Activated CD8-positive, alpha-beta T cell treated with anti-CD3 and anti-CD28 coated beads for 36 hours (primary cell): ENCODE data around the gene USP49. TPM values are rescaled to one million over a fixed set of nuclear protein-coding genes. Genes with fewer than 3 reads are reported as not detected.

Experiments used
- ATAC-seq: fragments of 200-7000 bp; cut with Tn5 transposase; one replicate; pipeline ENCODE4 v1.10.0; 2021; ENCODE audit warnings: mild to moderate bottlenecking, moderate library complexity
- CTCF ChIA-PET: fragments of 350-600 bp; sonication (Branson Sonifier 250); formaldehyde crosslinking; loops from one replicate; lab custom pipeline; 2021; ENCODE audit warnings: antibody characterized with exemption; lab: Charles Lee
- POLR2A ChIA-PET: fragments of 350-600 bp; sonication (Branson Sonifier 250); formaldehyde crosslinking; loops from one replicate; lab custom pipeline; 2021; ENCODE audit warnings: antibody characterized with exemption; lab: Charles Lee
- DNase-seq: peaks from one replicate; pipeline ENCODE4 v3.0.0-alpha.2; 2020
- H3K27ac Mint-ChIP-seq: one replicate; pipeline ENCODE4 v1.8.0; 2021; ENCODE audit warnings: mild to moderate bottlenecking, mixed read lengths
- H3K27me3 Mint-ChIP-seq: one replicate; pipeline ENCODE4 v1.8.0; 2021; ENCODE audit warnings: mixed read lengths
- H3K36me3 Mint-ChIP-seq: one replicate; pipeline ENCODE4 v1.8.0; 2021; ENCODE audit warnings: low read depth, mixed read lengths
- H3K4me1 Mint-ChIP-seq: one replicate; pipeline ENCODE4 v1.8.0; 2021; ENCODE audit warnings: low read depth, mixed read lengths
- H3K4me3 Mint-ChIP-seq: one replicate; pipeline ENCODE4 v1.8.0; 2021; ENCODE audit warnings: mild to moderate bottlenecking, moderate library complexity, mixed read lengths
- H3K9me3 Mint-ChIP-seq: one replicate; pipeline ENCODE4 v1.8.0; 2021; ENCODE audit warnings: mixed read lengths
- intact Hi-C: fragments of 100-400 bp; cut with micrococcal nuclease; formaldehyde crosslinking; loops from one replicate; pipeline ENCODE4 v1.10.0; 2022
- total RNA-seq, 2 experiments: library from RNA; stranded (reverse); gene quantifications; one replicate each; pipeline ENCODE4 v1.2.3, GENCODE V29; 2021
- TF ChIP-seq, protein P1 (sequence below): fragments of 200-600 bp; IDR thresholded peaks from one replicate; pipeline ENCODE4 v1.8.0; 2022; ENCODE audit warnings: antibody characterized with exemption, mild to moderate bottlenecking

USP49 gene
- total RNA-seq, 2 experiments from 2014 or later = 5.7 to 5.9 TPM

DNA sequence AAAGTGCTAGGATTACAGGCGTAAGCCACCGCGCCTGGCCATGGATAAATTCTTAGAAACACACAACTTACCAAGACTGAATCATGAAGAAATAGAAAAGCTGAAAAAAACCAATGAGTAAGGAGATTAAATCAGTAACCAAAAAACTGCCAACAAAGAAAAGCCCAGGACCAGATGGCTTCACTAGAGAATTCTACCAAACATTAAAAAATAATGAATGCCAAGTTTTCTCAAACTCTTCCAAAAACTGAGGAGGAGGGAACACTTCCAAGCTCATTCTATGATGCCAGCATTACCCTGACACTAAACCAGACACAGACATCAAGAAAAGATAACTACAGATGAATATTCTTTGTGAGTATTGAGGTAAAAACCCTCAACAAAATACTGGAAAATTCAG, 44.3 kb downstream of the USP49 start:
- POLR2A ChIA-PET = interaction anchor here (0.6 kb wide), 1 partner anchor 1710 kb away, joined by 3 read pairs; no protein-coding TSS in a partner anchor

DNA sequence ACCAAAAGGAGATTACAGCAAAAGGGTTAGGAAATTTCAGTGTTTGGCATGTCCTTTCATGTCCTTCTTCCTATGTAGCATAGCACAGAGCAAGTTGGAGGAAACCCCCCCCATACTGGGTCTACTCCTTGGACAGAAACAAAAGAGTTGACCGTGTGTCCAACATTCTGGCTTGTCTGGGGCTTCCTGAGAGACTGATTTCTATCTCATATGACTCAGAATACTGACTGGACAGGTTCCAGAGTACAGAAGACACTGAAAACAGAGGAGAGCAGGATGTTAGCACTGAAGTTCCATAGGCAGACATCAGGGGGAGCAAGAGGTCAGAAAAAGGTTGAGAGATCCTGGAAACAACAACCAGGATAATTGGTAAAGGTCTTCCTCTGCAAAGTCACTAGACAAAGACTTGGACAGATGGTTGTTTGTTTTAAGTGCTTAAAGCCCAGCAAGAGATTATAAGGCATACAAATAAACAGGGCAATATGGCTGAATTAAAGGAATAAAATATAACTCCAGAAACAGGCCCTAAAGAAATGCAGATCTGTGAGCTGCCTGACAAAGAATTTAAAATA, 48.4 kb downstream of the USP49 start:
- Mint-ChIP-seq H3K9me3 (no peaks in the 10 kb centered on the region), H3K27ac (no peak overlapping the region), H3K27me3 (no peaks in the 10 kb centered on the region), H3K4me3 (no peak overlapping the region), H3K4me1 (peaks cover 5% of the 10 kb centered on the region), H3K36me3 (peaks cover 2% of the 10 kb centered on the region)
- peak; percentile 66 for DNase-seq
- intact Hi-C loops = loop anchor here (1.0 to 5.0 kb wide), 2 partner anchors 91 to 198 kb away; no protein-coding TSS in a partner anchor
- ATAC-seq = peak; percentile 96
- POLR2A ChIA-PET = no interaction called here
- CTCF ChIA-PET = interaction anchor here (0.6 to 4.5 kb wide), 35 partner anchors 9 to 319 kb away, joined by 3 to 86 read pairs (median 4); partner anchors contain the start of genes BYSL and MED20
- TF ChIP-seq, protein P1, sequence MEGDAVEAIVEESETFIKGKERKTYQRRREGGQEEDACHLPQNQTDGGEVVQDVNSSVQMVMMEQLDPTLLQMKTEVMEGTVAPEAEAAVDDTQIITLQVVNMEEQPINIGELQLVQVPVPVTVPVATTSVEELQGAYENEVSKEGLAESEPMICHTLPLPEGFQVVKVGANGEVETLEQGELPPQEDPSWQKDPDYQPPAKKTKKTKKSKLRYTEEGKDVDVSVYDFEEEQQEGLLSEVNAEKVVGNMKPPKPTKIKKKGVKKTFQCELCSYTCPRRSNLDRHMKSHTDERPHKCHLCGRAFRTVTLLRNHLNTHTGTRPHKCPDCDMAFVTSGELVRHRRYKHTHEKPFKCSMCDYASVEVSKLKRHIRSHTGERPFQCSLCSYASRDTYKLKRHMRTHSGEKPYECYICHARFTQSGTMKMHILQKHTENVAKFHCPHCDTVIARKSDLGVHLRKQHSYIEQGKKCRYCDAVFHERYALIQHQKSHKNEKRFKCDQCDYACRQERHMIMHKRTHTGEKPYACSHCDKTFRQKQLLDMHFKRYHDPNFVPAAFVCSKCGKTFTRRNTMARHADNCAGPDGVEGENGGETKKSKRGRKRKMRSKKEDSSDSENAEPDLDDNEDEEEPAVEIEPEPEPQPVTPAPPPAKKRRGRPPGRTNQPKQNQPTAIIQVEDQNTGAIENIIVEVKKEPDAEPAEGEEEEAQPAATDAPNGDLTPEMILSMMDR = peak; percentile 89

More for the DNA sequence above, 44.3 kb downstream of the USP49 start:
- ATAC-seq = no peak
- Mint-ChIP-seq H3K27me3 (no peaks in the 10 kb centered on the region), H3K4me1 (peaks cover 5% of the 10 kb centered on the region), H3K9me3 (no peaks in the 10 kb centered on the region), H3K36me3 (peaks cover 2% of the 10 kb centered on the region), H3K4me3 (no peak overlapping the region), H3K27ac (no peak overlapping the region)
- intact Hi-C loops = no loop called here
- CTCF ChIA-PET = interaction anchor here (1.0 kb wide), 1 partner anchor 70 kb away, joined by 3 read pairs; the partner anchor contains the start of genes BYSL and MED20
- TF ChIP-seq, protein P1 = no peak
- DNase-seq = no peak

DNA sequence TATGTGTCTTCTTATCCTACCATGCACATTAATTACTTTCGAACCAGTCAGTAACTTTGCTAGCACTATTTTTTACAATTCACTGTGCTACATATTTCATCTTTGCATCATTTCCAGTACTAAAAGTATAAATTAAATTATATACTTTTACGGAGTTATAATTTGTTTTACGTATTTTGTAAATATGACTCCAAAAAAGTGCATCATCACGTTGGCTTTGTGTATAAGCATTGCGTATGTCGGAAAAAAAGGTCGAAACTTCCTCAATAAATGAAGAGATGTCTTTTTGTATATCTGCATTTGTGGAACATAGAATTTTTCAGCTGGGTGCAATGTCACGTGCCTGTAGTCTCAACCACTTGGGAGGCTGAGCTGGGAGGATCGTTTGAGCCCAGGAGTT, 52.0 kb downstream of the USP49 start:
- ATAC-seq (no peak), DNase-seq (no peak)
- CTCF ChIA-PET = interaction anchor here (1.2 to 4.4 kb wide), 4 partner anchors 12 to 261 kb away, joined by 3 to 26 read pairs (median 5); partner anchors contain the start of gene TOMM6
- Mint-ChIP-seq H3K9me3 (no peaks in the 10 kb centered on the region), H3K27ac (no peak overlapping the region), H3K4me3 (no peak overlapping the region), H3K36me3 (no peaks in the 10 kb centered on the region), H3K27me3 (no peaks in the 10 kb centered on the region), H3K4me1 (peaks cover 5% of the 10 kb centered on the region)
- intact Hi-C loops = no loop called here
- POLR2A ChIA-PET = interaction anchor here (1.4 kb wide), 1 partner anchor 202 kb away, joined by 4 read pairs; no protein-coding TSS in a partner anchor
- TF ChIP-seq, protein P1 = no peak

DNA sequence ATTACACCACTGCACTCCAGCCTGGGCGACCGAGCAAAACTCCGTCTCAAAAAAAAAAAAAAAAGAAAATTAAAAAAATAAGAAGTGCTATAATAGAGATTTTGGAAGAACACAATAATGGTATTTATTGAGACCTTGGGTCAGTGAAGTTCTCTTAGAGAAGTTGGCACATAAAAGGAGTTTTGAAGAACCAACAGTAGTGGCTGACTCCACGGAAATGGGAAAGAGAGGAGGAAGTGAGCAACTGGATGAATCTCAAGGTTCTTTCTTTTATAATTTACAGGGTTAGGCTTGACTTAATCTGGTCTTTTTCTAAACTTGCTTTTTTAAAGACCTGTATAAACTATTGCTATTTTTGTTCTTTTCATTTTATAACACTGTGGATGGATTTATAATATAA, 54.8 kb downstream of the USP49 start:
- ChIA-PET CTCF (no interaction called here), POLR2A (no interaction called here)
- intact Hi-C loops = no loop called here
- Mint-ChIP-seq H3K27me3 (no peaks in the 10 kb centered on the region), H3K9me3 (no peaks in the 10 kb centered on the region), H3K27ac (no peak overlapping the region), H3K36me3 (no peaks in the 10 kb centered on the region), H3K4me1 (peaks cover 4% of the 10 kb centered on the region), H3K4me3 (no peak overlapping the region)
- DNase-seq = no peak
- TF ChIP-seq, protein P1 = no peak
- no peak for ATAC-seq

DNA sequence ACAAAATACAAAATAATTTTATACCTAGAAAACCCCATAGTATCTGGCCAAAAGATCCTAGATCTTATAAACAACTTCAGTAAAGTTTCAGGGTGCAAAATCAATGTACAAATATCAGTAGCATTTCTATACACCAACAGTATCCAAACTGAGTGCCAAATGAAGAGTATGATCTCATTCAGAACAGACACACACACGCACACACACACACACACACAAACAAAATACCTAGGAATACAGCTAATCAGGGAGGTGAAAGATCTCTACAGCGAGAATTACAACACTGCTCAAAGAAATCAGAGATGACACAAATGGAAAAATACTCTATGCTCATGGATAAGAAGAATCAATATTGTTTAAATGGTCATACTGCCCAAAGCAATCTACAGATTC, 58.5 kb downstream of the USP49 start:
- no peak for DNase-seq
- TF ChIP-seq, protein P1 = no peak
- Mint-ChIP-seq H3K9me3 (no peaks in the 10 kb centered on the region), H3K27ac (no peak overlapping the region), H3K4me1 (peaks cover 4% of the 10 kb centered on the region), H3K4me3 (no peak overlapping the region), H3K27me3 (no peaks in the 10 kb centered on the region), H3K36me3 (no peaks in the 10 kb centered on the region)
- intact Hi-C loops = no loop called here
- no peak for ATAC-seq
- CTCF ChIA-PET = interaction anchor here (1.1 to 1.5 kb wide), 3 partner anchors 9 to 711 kb away, joined by 3 to 4 read pairs (median 3); no protein-coding TSS in a partner anchor
- POLR2A ChIA-PET = no interaction called here
